GM19372 (cell line): ENCODE data around the gene SLC18B1.

Experiments
- ATAC-seq: cut with Tn5 transposase; IDR thresholded peaks from one replicate; pipeline ENCODE4 v1.9.1; 2021; ENCODE audit warnings: mild to moderate bottlenecking, low read depth, moderate library complexity; ENCODE audit not compliant: unreplicated experiment

SLC18B1 gene

DNA sequence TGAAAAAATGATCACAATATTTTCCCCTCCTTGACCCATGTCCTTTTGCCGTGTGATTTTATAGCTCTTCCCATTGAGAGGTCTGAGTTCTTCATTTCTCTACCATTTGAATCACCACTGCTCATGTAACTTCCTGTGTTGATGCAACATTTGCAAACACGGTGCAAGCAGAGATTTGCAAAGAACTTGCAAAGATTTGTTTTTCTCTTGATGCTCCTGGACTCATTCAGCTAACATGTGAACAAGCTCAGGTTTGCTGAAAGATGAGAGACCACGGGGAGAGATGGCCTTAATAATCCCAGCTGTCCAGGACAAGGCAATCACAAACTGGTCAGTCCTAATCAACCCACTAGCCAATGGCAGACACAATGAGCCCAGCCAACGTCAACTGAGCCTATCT is 49.3 kb downstream of the SLC18B1 start:
- ATAC-seq = no peak

- no peak for ATAC-seq
Measured at GRCh38 chr6:132748446-132748845, 50.0 kb downstream of the SLC18B1 start.

- ATAC-seq = no peak
Measured at GRCh38 chr6:132746048-132746447, 52.4 kb downstream of the SLC18B1 start.

DNA sequence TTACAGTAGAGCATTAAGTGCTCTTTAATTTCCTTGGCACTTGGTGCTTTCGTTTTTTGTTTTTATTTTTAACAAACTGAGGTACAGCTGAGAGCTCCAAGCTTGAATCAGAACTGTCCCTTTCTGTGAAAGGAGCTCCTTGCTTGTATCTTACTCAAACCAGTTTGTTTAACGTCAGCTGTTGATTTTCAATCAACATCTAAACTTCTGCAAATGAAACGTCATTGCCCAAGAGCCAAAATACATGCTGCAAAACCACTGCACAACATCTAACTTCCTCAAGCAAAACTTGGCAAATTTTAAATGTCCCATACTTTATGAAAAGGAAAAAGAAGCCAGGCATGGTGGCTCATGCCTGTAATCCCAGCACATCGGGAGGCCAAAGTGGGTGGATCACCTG is 55.9 kb downstream of the SLC18B1 start:
- no peak for ATAC-seq

GRCh38 chr6:132741281-132741680 is 57.2 kb downstream of the SLC18B1 start:
- no peak for ATAC-seq

GRCh38 chr6:132736239-132736638 is 62.2 kb downstream of the SLC18B1 start:
- ATAC-seq = no peak

DNA sequence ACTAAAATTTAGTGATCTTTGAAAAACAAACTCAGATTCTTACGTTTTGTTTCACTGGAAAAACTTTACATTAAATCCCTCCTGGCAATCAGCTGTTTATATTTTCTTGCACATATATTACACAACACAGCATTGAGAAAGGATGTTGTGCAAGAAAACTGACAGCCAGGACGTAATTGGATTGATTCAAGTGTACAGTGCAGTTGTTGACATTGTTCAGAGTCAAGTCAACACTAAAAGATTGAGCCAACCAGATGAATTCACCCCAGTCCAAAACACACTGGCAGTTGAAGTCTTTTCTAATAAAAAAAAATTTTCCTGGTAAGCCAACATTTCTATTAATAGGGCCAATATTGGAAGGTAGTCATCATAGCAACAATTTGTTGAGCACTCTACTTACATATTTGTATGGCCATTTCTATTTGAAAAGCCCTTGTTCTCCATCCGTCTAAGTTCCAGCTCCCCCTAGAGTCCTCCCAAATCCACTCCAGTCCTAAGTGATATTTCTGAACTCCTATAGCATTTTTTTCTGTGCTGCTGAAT is 63.7 kb downstream of the SLC18B1 start:
- ATAC-seq = no peak

DNA sequence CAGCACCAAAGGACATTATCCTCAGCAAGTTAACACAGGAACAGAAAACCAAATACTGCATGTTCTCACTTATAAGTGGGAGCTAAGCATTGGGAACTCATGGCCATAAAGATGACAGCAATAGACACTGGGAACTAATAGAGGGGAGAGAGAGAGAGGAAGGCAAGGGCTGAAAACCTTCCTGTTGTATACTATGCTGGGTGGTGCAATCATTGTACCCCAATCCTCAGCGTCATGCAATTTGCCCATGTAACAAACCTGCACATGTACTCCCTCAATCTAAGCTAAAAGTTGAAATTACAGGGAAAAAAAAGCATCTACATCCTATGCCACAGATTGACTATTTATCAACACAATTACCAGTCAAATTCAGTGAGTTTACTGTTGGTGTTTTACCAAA is 64.6 kb downstream of the SLC18B1 start:
- no peak for ATAC-seq

GRCh38 chr6:132733283-132733682 is 65.2 kb downstream of the SLC18B1 start:
- no peak for ATAC-seq

- no peak for ATAC-seq
Measured at GRCh38 chr6:132731086-132731485, 67.4 kb downstream of the SLC18B1 start.

DNA sequence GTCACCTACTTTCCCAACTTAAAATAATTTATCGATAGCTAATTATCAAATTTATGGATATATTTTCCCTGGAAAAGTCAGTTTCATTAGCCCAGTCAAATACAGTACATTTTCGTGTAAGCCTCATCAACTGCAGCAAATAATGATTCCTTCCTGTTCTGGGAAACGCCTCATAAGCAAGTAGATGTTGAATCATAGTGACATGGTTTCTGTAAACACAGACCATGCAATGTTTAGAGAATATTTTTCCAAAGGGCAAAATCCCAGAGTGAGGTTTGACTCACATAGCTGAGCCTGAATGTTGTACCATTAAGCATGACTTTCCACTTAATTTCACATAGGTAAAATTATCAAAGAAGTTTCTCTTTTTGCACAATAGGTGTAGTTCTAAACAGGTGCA is 67.9 kb downstream of the SLC18B1 start:
- no peak for ATAC-seq

DNA sequence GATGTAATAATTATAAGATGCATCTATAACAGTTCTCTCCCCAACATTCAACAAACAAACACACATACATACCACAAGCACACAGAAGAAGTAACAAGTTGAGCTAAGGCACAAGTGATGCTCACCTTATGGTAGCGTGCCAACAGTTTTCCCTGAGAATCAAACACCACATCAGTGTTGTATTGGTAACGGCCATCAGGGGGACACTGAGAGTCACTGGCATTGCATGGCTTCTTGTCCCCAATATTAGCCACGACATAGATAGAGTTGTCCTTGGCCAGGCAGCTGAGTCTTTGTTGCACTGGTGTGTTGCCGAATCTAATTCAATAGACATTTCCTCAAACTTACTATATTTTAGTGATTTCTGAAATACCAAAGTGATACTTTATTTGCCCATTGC is 69.8 kb downstream of the SLC18B1 start:
- no peak for ATAC-seq

- ATAC-seq = no peak
Measured at GRCh38 chr6:132726608-132726975, 71.8 kb downstream of the SLC18B1 start.

GRCh38 chr6:132725947-132726607 is 72.4 kb downstream of the SLC18B1 start:
- ATAC-seq = no peak

- ATAC-seq = no peak
Measured at GRCh38 chr6:132725471-132725870, 73.0 kb downstream of the SLC18B1 start.

GRCh38 chr6:132719736-132720448 is 78.5 kb downstream of the SLC18B1 start:
- no peak for ATAC-seq
